ENCODE measurements around the gene RYR3. TPM values are rescaled to one million over a fixed set of nuclear protein-coding genes. Genes with fewer than 3 reads are reported as not detected.

The RYR3 gene
- total RNA-seq, 1 donor from 2014 or later, result 0.61 TPM

DNA sequence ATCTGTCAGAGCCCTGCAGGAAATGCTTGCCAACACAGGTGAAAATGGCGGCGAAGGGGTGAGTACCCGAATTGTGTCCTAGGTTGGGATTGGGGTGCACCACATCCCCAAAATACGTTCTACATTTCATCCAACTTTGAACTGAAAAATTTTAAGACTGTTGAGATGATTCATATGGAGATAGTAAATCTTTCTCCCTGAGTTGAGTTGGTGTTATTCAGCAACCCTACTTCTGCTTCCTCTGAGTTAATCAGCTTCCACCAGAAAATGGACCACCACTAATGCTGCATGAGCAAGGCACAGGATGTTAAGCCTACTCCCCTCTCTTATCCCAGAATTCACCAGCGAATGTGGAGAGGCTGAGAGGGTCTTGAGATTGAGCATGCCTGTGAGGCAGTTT, 192.9 kb downstream of the RYR3 start:
- H3K9me3 ChIP-seq, result no peaks in the 10 kb centered on the region
- no peaks in the 10 kb centered on the region for H3K27me3 ChIP-seq
- no peak for DNase-seq
- TF ChIP-seq, protein P1, sequence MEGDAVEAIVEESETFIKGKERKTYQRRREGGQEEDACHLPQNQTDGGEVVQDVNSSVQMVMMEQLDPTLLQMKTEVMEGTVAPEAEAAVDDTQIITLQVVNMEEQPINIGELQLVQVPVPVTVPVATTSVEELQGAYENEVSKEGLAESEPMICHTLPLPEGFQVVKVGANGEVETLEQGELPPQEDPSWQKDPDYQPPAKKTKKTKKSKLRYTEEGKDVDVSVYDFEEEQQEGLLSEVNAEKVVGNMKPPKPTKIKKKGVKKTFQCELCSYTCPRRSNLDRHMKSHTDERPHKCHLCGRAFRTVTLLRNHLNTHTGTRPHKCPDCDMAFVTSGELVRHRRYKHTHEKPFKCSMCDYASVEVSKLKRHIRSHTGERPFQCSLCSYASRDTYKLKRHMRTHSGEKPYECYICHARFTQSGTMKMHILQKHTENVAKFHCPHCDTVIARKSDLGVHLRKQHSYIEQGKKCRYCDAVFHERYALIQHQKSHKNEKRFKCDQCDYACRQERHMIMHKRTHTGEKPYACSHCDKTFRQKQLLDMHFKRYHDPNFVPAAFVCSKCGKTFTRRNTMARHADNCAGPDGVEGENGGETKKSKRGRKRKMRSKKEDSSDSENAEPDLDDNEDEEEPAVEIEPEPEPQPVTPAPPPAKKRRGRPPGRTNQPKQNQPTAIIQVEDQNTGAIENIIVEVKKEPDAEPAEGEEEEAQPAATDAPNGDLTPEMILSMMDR (IDR thresholded peaks at IDR 0.05), result no peak
- H3K4me1 ChIP-seq, result no peaks in the 10 kb centered on the region
- intact Hi-C loops (cut with DNase I), result no loop called here
- no peak for ATAC-seq
- no peaks in the 10 kb centered on the region for H3K36me3 ChIP-seq
- no peak overlapping the region for H3K4me3 ChIP-seq
- H3K27ac ChIP-seq, result no peak overlapping the region

DNA sequence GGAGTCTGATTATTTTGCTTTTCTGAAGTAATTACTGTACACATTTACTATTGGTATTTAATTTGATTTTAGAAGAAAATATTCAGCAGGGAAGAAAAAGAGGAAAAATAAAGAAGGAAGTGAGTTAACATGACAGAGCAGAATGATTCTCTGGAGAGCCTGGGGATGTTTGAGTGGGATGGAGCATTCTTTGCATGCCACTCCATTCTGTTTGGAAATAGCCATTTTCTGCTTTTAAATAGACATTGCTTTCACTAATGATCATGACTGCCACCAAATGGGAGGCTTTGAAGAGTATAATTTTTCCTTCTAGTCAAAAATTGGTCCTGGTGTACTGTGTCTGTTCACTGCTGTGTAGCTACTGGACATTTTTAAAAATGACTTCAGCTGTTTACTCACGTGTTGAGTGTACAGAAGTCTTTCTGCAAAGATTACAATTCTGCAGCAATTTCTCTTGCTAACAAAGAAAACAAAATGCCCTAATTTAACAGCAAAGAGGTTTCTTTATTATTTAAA, 196.1 kb downstream of the RYR3 start:
- H3K27me3 ChIP-seq, result no peaks in the 10 kb centered on the region
- intact Hi-C loops (cut with DNase I), result no loop called here
- no peaks in the 10 kb centered on the region for H3K4me1 ChIP-seq
- H3K36me3 ChIP-seq, result no peaks in the 10 kb centered on the region
- DNase-seq (no peak), ATAC-seq (no peak)
- H3K4me3 ChIP-seq, result no peak overlapping the region
- H3K27ac ChIP-seq, result no peak overlapping the region
- no peaks in the 10 kb centered on the region for H3K9me3 ChIP-seq
- TF ChIP-seq, protein P1 (IDR thresholded peaks at IDR 0.05), result no peak

DNA sequence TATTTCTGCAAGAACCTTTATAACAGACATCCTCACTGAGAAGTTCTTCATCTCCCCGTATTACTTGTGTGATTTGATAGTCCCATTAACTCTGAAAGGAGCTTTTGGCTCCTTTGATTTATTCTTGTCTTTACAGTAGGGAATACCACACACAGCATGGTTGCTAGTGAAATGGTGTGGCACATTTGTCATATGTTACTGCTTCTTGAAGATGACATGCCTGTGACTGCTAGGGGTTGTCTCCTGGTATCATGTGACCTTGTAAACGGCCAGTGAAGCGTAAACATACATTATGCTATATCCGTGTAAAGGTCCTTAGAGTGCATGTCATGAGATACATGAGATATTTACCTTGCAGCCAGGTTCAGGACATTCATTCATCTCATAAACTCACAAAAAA, 197.9 kb downstream of the RYR3 start:
- no peaks in the 10 kb centered on the region for H3K9me3 ChIP-seq
- no peak for ATAC-seq
- no peak overlapping the region for H3K27ac ChIP-seq
- H3K27me3 ChIP-seq, result no peaks in the 10 kb centered on the region
- DNase-seq, result no peak
- intact Hi-C loops (cut with DNase I), result no loop called here
- H3K4me3 ChIP-seq, result no peak overlapping the region
- H3K36me3 ChIP-seq, result no peaks in the 10 kb centered on the region
- TF ChIP-seq, protein P1 (IDR thresholded peaks at IDR 0.05), result no peak
- H3K4me1 ChIP-seq, result no peaks in the 10 kb centered on the region

DNA sequence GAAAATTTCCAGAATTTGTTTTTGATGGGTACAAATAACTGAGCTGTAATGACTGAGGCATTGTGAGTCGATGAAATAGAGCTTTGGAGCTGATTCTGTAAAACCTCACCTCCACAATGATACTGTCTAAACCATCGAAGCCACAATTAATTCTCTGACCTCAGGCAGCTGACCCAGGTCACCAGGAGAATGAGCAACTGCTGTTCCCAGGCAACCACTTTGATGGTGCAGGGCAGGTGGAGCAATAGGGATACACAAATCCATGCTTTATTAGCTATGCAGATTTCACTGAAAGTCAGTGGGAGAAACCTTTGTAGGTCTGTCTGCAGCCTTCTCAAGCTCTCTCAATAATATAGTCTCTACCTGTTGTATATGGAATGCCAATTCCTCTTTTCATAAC, 204.4 kb downstream of the RYR3 start:
- Histone ChIP-seq H3K4me1 (no peaks in the 10 kb centered on the region), H3K36me3 (no peaks in the 10 kb centered on the region), H3K27me3 (no peaks in the 10 kb centered on the region), H3K4me3 (no peak overlapping the region), H3K27ac (no peak overlapping the region), H3K9me3 (no peaks in the 10 kb centered on the region)
- DNase-seq (no peak), ATAC-seq (no peak)
- TF ChIP-seq, protein P1 (IDR thresholded peaks at IDR 0.05), result no peak
- intact Hi-C loops (cut with DNase I), result no loop called here

DNA sequence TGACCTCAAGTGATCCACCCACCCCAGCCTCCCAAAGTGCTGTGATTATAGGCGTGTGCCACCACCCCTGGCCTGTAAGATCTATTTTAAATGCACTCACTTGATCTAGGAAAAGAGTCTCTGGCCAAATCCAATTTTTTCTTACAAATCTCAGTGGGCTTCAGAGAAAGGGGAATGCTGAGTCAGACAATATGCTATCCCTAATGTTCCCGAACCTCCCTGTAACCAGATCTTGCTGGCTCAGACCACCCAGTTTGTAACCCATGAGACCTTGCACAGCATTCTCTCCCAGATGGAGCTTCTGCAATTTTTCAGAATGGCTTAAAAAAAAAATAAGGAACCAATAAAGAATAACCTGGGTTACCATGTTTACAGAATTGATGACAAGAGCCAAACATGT, 205.8 kb downstream of the RYR3 start:
- H3K4me3 ChIP-seq, result no peak overlapping the region
- intact Hi-C loops (cut with DNase I), result no loop called here

More for the DNA sequence above, 205.8 kb downstream of the RYR3 start:
- ATAC-seq (no peak), DNase-seq (no peak)
- Histone ChIP-seq H3K27ac (no peak overlapping the region), H3K36me3 (no peaks in the 10 kb centered on the region), H3K27me3 (no peaks in the 10 kb centered on the region), H3K9me3 (no peaks in the 10 kb centered on the region), H3K4me1 (no peaks in the 10 kb centered on the region)
- TF ChIP-seq, protein P1 (IDR thresholded peaks at IDR 0.05), result no peak

Data from upper lobe of right lung (tissue), 1 donor.